ENCODE results near the gene AJAP1. TPM values are rescaled to one million over a fixed set of nuclear protein-coding genes. Genes with fewer than 3 reads are reported as not detected.

The AJAP1 gene
- total RNA-seq, 1 experiment from 2014 or later, result not detected

DNA sequence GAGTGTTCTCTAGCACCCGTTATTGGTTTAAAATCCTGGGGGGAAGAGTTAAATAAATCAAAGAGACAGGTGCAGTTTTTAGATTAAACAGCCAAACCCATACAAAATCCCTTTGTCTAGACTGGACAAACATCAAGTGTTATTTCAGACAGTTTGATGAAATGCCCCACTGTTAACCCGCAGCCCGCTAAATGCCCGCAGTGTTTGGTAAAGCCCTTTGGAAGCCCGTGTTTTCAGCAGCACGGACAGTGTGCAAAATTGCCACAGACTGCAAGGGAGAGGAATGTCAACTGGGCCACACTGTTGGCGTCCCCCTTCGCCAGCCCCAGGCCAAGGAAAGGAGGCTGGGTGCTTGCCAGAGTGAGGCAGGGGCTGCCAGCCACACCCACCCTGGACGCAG, 26.6 kb downstream of the AJAP1 start:
- no peak for DNase-seq (ENCODE audit: low spot score)

DNA sequence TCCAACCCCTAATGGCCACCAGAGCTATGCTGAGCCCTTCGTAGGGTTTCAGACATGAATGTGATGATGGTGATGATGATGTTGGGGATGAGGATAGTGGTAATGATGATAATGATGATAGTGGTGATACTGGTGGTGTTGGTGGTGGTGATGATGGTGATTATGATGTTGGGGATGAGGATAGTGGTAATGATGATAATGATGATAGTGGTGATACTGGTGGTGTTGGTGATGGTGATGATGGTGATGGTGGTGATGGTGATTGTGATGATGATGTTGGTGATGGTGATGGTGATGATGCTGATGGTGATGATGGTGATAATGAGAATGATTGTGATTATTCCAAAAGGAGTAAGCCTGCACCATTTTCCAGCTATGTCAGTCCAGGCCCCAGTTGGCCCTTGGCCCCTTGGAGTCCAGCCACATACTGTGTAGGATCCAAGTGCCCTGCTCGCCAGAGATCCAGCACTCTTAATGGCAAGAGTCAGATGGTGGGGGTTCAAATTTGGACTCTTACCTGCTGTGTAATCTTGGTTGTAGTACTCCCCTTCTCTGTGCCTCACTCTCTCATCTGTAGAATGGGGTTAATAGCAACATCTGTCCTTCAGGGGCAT, 28.3 kb downstream of the AJAP1 start:
- no peak for DNase-seq (ENCODE audit: low spot score)

DNA sequence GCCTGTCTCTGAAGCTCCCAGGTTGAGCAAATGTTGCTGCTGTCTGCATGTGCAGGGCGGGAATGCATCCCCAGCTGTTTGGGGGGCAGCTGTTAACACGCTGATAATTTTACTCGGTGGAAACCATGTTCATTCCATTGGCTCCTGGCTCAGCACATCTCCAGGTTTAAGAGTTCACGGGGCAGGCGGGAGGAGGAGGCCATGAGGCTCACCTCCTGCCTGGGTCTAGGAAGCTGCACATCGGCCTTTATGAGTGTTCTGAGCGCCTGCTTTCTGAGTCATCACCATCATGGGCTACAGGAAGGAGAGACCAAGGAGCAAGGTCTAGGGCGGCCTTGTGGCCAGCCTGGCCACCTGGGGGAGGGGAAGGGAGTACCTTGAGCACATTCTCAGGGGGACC, 29.7 kb downstream of the AJAP1 start:
- DNase-seq (ENCODE audit: low spot score), result no peak

DNA sequence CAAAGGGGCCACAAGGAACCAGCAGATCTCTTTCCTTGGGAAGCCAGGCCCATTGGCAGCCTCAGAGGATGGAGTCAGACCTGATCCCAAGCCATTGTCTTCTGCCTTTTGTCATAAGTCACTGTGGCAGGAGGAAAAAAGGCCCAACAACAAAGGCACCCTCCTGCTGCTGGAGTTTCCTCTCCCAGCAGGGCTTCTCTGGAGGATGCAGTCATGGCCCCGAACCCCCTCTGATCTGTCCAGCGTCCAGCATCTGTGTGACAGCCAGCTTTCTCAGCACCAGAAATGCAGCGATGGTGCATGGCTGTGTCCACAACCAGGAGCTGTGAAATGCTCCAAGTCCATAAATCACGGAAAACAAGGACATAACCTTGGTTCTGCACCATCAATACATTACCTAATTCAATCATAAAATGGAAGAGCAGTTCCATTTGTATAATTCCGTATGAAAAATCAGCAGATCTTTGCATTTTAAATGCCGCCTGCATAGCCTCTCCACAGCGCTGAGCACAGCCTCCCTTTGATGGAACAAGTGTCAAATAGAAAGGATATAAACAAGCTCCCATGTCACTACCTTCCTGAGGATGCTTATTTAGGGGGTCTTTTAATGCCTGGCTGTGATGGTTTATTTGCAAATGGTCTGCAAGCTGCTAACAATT, 30.6 kb downstream of the AJAP1 start:
- no peak for DNase-seq (ENCODE audit: low spot score)

DNA sequence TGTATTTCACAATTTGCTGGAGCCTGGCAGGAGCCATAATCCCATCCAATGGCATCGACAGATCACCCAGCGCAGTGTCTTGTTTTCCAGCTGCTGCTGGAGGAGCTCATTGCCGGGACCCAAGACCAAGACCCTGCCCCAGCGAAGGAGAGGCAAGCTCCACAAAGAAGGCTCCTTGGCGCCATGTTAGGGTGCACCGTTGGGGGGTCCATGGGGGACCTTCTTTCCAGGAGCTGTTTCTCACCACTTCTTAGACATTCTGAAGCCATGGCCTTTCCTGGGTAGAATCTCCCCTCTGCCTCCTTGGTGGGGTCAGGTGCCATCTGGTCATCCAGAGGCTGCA, 31.1 kb downstream of the AJAP1 start:
- no peak for DNase-seq (ENCODE audit: low spot score)

DNA sequence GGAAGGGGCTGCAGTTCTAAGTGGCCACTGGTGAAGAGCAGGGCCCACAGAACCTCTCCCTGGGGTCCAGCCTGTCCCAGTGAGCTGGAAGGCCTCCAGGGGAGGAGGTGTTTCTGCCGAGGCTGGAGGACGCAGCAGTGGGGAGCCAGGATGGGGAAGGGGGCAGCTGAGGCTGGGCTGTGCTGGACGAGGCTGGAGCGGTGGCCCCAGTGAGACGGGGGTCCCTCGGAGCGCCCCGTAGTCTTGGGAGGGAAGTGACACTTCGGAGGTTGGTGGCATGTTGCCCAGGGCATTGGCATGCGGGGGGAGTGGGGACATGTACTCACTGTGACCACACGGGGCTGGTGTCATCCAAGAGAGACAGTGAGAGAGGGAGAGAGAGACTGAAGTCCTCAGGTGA, 33.5 kb downstream of the AJAP1 start:
- no peak for DNase-seq (ENCODE audit: low spot score)

DNA sequence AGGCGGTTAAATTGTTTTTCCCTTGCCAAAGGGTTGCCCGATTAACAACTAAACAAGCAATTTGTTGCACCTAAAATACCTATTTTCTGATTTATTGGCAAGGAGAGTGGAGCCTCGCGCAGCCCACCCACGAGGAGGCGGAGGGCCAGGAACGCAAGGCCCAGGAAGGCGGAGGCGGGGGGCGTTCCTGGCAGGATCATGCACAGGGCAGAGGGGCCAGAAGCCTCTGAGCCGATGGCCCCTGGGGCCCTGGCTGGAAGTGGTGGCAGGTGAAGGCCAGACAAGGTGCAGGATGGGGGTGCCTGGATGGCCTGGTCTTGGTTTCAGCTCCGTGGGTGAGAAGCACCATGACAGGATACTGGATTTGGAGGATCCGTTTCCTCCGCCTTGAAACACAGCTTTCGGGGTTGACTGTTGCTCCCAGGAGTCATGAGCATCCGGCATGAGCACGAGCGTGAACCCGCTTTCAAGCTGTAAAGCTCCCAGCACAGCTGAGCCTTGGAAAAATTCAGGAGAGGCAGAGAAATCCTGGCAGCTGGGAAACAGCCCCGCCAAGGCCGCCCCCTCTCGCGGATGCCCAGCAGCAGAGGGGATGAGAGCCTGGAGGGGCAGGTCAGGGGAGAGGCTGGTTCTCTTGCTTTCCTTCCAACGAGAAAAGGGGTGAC, 35.0 kb downstream of the AJAP1 start:
- DNase-seq (ENCODE audit: low spot score), result no peak

DNA sequence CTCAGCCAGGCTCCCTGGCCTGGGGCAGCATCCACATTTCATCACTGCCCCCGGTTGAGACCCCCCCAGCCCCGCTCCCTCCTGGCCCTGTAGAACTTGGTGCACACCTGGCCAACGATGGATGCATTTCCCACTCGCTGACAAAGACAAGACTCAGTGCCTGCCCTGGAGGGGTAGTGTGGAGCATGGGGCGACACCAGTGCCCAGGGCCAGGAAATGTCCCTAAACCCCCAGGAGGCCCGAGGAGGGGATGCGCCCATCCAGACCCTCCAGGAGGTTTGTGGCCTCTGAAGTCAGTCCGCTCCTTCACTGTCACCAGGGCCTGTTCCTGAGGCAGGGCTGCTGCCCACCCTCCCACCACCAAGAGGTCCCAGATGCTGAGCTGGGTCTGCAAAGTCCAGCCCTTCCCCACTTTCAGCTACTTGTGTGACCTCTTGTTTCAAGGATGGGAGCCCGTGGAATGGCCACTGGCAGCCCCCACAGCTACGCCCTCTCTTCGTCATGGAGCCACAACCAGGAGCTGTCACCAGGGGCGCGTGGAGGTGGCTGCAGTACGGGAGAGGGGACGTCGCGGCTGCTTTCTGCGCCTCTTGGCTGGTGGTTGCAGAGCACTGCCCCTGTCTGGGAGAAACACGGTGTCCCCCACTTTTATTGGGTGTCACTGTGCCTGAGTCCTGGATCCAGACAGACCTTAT, 35.7 kb downstream of the AJAP1 start:
- DNase-seq (ENCODE audit: low spot score), result no peak

DNA sequence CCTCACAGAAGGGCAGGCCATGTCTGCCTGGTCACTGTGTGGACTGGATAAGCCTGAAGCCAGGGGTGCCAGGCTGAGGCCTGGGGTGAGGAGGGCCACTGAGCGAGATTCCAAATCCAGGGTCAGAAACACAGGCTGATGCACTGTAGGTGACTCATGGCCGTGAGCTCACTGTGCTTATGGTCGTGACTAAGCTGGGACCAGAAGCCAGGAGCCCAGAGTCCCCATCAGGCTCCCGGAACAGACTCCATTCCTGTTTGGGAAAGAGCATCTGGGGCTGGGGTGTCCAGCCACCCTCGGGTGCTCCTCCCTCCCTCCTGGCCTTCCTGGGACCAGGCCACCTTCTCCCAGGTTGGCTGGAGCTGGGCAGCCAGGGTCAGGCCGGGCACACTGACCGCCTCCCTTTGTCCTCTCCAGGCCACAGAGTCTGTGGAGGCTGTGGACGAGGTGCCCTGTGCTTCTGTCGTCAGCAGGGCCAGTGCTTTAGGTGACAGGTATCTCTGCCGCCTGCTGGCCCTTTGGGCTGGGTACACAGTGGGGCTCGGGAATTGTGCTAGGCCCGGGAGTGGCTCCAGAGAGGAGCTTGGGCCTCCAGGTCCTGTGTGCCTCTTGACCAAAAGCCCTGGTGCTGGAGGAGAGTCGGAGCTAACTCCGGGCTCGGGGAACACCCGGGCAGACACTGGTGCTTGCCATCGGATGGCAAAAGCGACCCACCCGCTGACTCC, 36.7 kb downstream of the AJAP1 start:
- DNase-seq (ENCODE audit: low spot score), result no peak

DNA sequence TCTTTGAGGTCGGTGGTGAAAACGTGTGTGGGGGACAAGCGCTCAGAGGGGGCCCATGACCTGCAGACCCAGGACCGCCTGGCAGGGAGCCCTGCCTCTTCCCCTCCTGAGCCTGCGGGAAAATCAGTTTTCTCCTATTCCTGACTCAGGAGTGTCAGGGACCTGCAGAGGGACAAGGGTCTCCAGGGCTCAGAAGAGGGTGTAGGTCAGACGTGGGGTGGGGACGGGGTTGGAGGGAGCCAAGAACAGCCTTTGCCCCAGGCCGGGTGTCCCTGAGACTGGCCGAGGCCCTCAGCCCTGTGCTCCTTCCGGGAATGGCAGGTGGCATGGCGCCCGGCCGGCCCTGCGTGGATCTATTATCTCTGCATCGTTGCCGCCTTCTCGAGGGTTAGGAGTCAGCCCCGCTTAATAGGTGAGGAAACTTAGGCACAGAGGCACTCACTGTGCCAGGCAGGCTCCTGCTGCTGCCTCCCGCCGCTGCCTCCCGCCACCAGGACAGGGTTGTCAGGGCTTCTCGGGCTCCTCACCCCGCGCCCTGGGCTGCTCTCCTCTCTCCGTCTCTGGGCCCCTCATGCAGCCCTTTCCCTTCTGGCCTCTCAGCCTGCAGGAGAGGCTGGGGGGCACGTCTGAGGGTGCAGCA, 37.5 kb downstream of the AJAP1 start:
- no peak for DNase-seq (ENCODE audit: low spot score)

DNA sequence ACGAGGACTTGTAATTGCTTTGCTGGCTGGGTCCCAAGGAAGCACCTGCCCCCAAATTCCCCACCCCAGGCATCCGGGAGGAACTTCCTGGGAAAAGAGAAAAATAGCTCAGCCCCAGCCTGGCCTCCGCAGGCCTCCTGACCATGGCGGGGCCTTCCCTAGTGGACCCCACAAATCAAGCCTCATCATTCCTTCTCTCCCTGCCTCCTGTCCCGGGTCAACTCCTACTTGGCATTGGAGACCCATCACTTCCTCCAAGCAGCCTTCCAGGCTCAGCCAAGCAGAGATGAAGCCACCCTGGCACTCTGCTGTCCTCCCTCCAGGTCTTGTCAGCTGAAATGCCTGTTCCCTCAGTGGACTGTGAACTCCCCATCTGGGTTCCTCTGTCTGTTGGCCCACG, 38.0 kb downstream of the AJAP1 start:
- no peak for DNase-seq (ENCODE audit: low spot score)

DNA sequence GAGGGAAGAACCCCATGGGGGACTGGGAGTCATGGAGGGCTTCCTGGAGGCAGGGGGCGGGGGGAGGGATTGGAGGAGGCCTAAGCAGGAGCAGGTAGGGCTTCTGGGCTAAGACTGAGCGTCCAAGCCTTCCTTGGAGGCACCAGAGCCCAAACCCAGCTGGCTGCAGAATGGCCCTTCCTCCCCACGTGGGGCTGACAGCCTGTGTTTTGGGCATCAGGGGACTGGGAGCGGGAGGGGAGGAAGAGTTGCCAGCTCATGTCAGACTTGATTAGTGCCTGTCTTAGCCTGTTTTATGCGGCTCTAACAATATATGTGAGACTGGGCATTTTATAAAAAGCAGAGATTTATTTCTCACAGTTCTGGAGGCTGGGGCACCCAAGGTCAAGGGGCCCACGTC, 38.9 kb downstream of the AJAP1 start:
- no peak for DNase-seq (ENCODE audit: low spot score)

DNA sequence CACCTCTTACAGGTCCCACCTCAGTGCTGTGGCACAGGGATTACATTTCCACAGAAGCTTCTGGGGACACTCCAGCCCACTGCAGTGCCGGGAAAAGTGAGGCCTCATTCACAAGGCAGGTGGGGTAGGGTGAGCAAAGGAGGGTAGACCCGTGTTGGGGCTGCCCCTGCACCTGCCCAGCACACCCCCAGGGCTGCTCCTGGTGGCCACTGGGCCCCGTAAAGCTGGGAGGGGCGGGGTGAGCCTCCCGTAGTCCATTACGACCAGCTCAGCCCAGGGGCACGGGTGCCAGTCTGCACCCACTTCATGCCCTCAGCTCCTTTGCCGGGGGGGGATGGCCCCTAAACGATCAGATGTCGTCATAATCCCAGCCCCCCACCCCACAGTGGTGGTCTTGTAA, 39.5 kb downstream of the AJAP1 start:
- no peak for DNase-seq (ENCODE audit: low spot score)

DNA sequence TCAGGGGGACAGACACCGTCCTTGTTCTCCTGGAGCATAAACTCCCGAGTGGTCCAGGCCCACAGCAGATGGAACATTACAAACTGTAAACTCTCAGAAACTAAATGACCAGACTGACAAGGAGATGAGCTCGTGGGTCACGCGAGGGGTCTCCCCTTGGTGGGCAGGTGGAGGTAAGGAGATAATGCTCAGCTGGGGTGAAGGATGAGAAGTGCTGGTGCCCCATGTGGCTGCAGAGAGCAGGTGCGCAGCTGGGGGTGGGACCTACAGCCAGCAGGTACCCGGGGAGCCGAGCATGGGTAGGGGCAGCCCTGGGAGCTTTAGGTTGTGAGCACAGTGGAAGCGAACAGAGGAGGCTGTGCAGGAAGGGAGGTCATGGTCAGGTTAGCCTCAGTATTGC, 40.1 kb downstream of the AJAP1 start:
- DNase-seq (ENCODE audit: low spot score), result no peak

DNA sequence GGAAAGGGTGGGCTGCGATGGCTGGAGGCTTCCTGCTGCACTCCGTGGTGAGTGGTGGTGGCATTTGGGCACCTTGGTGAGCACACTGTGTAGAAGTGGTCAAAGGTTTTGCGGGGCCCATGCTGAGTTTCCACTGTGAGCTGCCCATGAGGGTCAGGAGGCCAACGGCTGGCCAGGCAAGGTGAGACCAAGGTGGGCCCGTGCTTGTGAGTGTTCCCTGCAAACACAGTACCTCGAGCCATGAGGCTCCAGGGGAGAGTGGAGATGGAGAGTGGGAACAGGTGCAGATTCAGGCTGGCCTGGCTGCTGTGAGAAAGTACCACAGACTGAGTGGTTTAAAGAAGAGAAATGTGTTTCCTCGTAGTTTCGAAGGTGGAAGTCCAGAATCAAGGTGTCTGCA, 40.8 kb downstream of the AJAP1 start:
- DNase-seq (ENCODE audit: low spot score), result no peak

DNA sequence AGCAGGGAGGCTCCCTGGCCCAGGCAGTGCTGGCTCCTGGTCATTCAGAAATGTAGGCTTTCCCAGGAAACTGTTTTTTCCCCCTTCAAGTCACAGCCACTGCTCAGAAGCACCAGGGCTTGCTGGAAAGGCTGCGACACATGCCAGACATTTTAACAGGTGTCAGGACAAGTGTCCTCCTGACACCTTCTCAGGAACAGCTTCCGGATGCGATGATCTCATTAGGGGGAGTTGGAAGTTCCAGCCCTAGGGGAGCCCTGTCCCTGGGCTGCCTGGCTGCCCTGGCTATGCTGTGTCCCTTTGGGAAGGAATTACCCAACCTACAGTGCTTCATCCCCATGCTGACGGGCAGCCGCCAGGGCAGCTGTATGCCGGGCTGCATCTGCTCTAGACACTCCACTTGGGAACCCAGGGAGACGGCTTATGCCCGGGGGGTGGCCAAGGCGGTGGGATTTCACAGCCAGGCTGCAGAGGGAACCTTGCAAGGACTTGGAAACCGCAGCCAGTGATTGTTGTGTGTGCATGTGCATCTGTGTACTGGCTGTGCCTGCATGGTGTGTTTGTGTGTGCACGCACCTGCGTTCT, 41.8 kb downstream of the AJAP1 start:
- DNase-seq (ENCODE audit: low spot score), result no peak

DNA sequence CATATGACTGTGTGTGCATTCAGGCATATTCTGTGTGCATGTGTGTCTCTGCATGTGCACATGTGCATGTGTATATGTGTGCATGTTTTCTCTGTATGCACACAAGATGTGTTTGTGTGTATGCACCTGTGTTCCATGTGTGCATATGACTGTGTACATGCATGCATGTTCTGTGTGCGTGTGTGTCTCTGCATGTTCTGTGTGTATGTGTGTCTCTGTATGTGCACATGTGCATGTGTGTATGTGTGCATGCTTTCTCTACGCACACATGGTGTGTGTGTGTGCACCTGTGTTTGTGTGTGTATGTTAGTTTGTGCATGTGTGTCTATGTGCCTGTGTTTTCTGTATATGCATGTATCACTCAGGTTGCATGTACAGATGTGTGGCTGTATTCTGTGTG, 42.3 kb downstream of the AJAP1 start:
- no peak for DNase-seq (ENCODE audit: low spot score)

DNA sequence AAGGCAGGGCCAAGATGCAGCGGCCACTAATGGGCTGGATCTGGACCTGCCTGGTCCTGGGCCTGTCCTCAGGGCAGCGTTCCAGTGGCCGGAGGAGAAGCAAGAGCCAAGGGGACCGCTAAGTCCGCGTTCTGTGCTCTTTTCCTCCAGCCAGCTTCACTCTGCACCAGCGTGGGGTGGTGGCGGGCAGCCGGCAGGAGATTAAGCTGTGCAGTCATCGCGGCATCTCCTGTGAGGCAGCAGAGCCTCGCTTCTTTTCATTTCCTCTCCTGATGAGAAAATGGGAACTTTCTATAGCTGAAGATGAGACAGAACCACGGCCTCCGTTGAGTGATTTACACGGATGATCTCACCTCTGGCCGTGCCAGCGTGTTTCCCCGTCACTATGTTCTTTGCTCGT, 43.4 kb downstream of the AJAP1 start:
- no peak for DNase-seq (ENCODE audit: low spot score)

DNA sequence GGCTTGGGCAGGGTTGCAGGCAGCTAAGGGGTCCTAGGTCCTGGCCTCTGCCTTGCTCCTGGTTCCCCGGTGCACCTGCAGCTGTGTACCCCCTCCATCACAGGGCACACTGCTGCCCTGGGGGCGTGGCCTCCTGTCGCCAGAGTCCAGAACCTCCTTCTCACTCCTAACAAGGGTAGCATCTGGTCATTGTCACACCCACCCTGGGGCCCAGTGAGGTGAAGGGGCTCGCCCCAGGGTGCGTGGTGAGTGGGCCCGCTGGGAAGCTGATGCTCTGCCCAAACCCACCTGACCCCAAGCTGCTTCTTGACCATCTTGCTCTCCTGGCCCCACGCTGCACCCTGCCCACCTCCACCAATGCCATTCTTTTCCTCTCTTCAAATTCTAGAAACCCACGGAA, 44.5 kb downstream of the AJAP1 start:
- no peak for DNase-seq (ENCODE audit: low spot score)

DNA sequence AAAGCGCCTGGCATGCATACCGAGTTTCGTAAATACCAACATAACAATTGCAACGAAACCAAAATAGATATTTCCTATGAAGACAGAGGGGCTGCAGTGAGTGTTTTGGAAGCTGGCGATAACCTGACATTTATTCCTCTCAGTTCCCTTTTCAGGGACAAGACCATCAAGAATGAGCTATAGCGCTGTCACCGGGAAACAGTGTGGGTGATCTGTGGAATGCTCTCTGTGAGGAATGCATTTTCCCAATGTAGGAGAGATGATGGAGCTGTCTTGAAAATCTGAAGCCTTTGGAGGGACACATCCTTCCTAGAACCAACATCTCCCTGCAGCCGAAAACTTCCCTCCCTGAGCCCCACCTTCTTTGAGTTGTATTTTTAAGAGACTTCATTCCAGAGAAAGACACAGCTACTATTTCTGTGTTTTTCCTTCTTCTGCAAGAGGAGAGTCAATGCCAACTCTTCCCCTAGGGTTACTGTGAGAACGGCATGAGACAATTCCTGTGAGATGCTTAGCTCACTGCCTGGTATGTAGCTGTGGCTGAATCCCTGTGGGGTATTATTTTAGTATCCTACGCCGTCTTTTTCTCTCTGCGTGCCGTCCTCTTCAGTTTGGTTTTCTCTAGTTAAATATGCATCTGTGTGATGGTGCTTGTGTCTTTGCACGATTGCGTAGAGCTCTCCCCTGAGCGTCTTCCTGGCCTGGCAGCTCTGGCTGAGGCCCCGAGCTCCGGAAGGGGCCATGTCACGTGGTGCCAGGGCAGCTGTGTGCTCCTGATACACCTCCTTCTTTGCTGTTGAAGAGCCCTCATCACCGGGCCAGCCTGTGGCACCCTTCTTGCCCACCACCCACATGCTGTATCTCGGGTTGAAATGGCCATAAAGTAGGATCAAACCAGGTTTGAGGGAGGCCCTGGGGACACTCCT, 45.2 kb downstream of the AJAP1 start:
- DNase-seq (ENCODE audit: low spot score), result no peak

Measured in HT-29 (cell line).